HepG2 (cell line): ENCODE results near the gene SCG2. TPM values are rescaled to one million over a fixed set of nuclear protein-coding genes. Genes with fewer than 3 reads are reported as not detected.

Experiments used
- ATAC-seq: fragments of 200-7000 bp; cut with Tn5 transposase; 3 replicates; pipeline ENCODE4 v1.9.1; 2020; ENCODE audit warnings: mild to moderate bottlenecking, moderate library complexity
- BruUV-seq: library from RNA; stranded (reverse); fragments of 400-500 nt; replicated peaks from 2 replicates; lab custom pipeline; 2021; lab: Mats Ljungman, UMichigan
- CTCF ChIA-PET: fragments of 300-600 bp; formaldehyde crosslinking; extraction: SDS; loops from one replicate; lab custom pipeline; 2021; ENCODE audit warnings: low total read pairs, inconsistent platforms, low intra/inter-chr PET ratio; lab: Yijun Ruan, JAX
- POLR2A ChIA-PET: fragments of 350-600 bp; sonication (Branson Sonifier 250); formaldehyde crosslinking; loops from one replicate; lab custom pipeline; 2020; ENCODE audit warnings: antibody characterized with exemption, inconsistent platforms; lab: Yijun Ruan, JAX
- DNase-seq: peaks from one replicate; pipeline ENCODE4 v3.0.0-alpha.2; 2015; ENCODE audit warnings: low spot score
- FAIRE-seq: peaks from 3 replicates; lab custom pipeline; 2011; peaks lifted over from hg19 to GRCh38; lab: Jason Lieb, UNC
- H2AFZ ChIP-seq: one replicate; pipeline ENCODE4 v1.6.1; 2011; ENCODE audit warnings: low read length, inconsistent platforms
- H3K27ac ChIP-seq: fragments of 300-600 bp; 3 replicates; pipeline ENCODE4 v1.8.0; 2011; ENCODE audit warnings: mixed run types, mild to moderate bottlenecking, mixed read lengths, low read length, inconsistent platforms; ENCODE audit not compliant: insufficient read depth; ENCODE audit errors: extremely low read length
- H3K27me3 ChIP-seq, 2 experiments: fragments of 200-600 bp in 1 of 2; 2 replicates in 1 of 2; 3 replicates in 1 of 2; pipeline versions ENCODE4 v1.6.0 to v1.8.0; 2011; ENCODE audit warnings: low read length in 2 of 2, mild to moderate bottlenecking in 2 of 2, moderate library complexity in 2 of 2, inconsistent platforms in 1 of 2; ENCODE audit not compliant: insufficient read depth in 2 of 2, control insufficient read depth in 1 of 2
- H3K36me3 ChIP-seq, 2 experiments: fragments of 200-600 bp in 1 of 2; replicated peaks in 1 of 2; 2 replicates in 1 of 2; 3 replicates in 1 of 2; pipeline versions ENCODE4 v1.5.1 to v1.8.0; 2011; ENCODE audit warnings: low read length in 2 of 2, inconsistent platforms in 1 of 2; ENCODE audit not compliant: insufficient read depth in 2 of 2, control insufficient read depth in 1 of 2
- H3K4me1 ChIP-seq: 2 replicates; pipeline ENCODE4 v1.5.1; 2012; ENCODE audit warnings: low read length, inconsistent platforms; ENCODE audit not compliant: insufficient read depth
- H3K4me2 ChIP-seq: 2 replicates; pipeline ENCODE4 v1.6.0; 2011; ENCODE audit warnings: low read depth, low read length, inconsistent platforms
- H3K4me3 ChIP-seq, 3 experiments: fragments of 200-600 bp in 1 of 3; sonication (generic), shearing (Covaris generic) in 1 of 3; replicated peaks in 1 of 3; 2 replicates each; pipeline ENCODE4 v1.5.1; 2011 to 2016; ENCODE audit warnings: low read length in 3 of 3, inconsistent platforms in 2 of 3, low read depth in 2 of 3, mild to moderate bottlenecking in 2 of 3, control low read depth in 1 of 3, mixed read lengths in 1 of 3; ENCODE audit not compliant: insufficient read depth in 1 of 3
- H3K79me2 ChIP-seq: one replicate; pipeline ENCODE4 v1.6.1; 2011; ENCODE audit warnings: low read length, inconsistent platforms; ENCODE audit not compliant: insufficient read depth
- H3K9ac ChIP-seq: 2 replicates; pipeline ENCODE4 v1.6.0; 2011; ENCODE audit warnings: mild to moderate bottlenecking, low read depth, low read length, inconsistent platforms; ENCODE audit not compliant: insufficient read depth
- H3K9me3 ChIP-seq: 2 replicates; pipeline ENCODE4 v1.5.1; 2012; ENCODE audit warnings: mild to moderate bottlenecking, low read length
- H4K20me1 ChIP-seq: 2 replicates; pipeline ENCODE4 v1.6.0; 2011; ENCODE audit warnings: inconsistent platforms, mild to moderate bottlenecking, low read length, moderate library complexity; ENCODE audit not compliant: insufficient read depth
- CHD4 ChIP-seq: fragments of 200-600 bp; sonication (generic); IDR thresholded peaks from 2 replicates; pipeline ENCODE4 v1.7.0; 2017; ENCODE audit warnings: mild to moderate bottlenecking, low read length, borderline replicate concordance
- JUND ChIP-seq: sonication (generic); formaldehyde crosslinking; IDR thresholded peaks from 2 replicates; pipeline ENCODE4 v1.8.0; 2022; ENCODE audit warnings: mild to moderate bottlenecking, missing genetic modification reagents
- MAZ ChIP-seq, 2 experiments: sonication (generic) in 1 of 2; formaldehyde crosslinking in 1 of 2; IDR thresholded peaks; 2 replicates each; pipeline versions ENCODE4 v1.5.0 to v1.6.1; 2012 to 2020; ENCODE audit warnings: low read depth in 2 of 2, mild to moderate bottlenecking in 2 of 2, borderline replicate concordance in 1 of 2, improper control_type of control experiment in 1 of 2, low read length in 1 of 2, missing genetic modification reagents in 1 of 2, moderate library complexity in 1 of 2
- MIER3 ChIP-seq: IDR thresholded peaks from 2 replicates; pipeline ENCODE4 v1.6.1; 2016; ENCODE audit warnings: missing compliant biosample characterization, borderline replicate concordance
- MTA1 ChIP-seq: sonication (generic); formaldehyde crosslinking; IDR thresholded peaks from 2 replicates; pipeline ENCODE4 v1.4.0; 2020; ENCODE audit warnings: missing genetic modification reagents, mild to moderate bottlenecking, borderline replicate concordance
- ONECUT2 ChIP-seq: sonication (generic); formaldehyde crosslinking; IDR thresholded peaks from 2 replicates; pipeline ENCODE4 v1.4.0; 2020; ENCODE audit warnings: missing genetic modification reagents
- PAWR ChIP-seq: sonication (generic); formaldehyde crosslinking; IDR thresholded peaks from 2 replicates; pipeline ENCODE4 v1.4.0; 2020; ENCODE audit warnings: missing genetic modification reagents, mild to moderate bottlenecking, borderline replicate concordance
- PHF5A ChIP-seq: IDR thresholded peaks from one replicate; pipeline ENCODE4 v1.6.1; 2018; ENCODE audit warnings: low read depth, missing genetic modification reagents; ENCODE audit not compliant: unreplicated experiment
- PHF8 ChIP-seq: sonication (generic); formaldehyde crosslinking; IDR thresholded peaks from 2 replicates; pipeline ENCODE4 v1.5.0; 2020; ENCODE audit warnings: missing genetic modification reagents
- RAD51 ChIP-seq: fragments of 450-650 bp; IDR thresholded peaks from 2 replicates; pipeline ENCODE4 v1.6.1; 2016; ENCODE audit warnings: borderline replicate concordance
- SIN3A ChIP-seq: IDR thresholded peaks from 2 replicates; pipeline ENCODE4 v1.6.1; 2011; ENCODE audit warnings: low read depth, mild to moderate bottlenecking, control low read depth, low read length, borderline replicate concordance
- SOX13 ChIP-seq, 3 experiments: fragments of 450-650 bp in 1 of 3; sonication (generic) in 1 of 3; formaldehyde crosslinking in 1 of 3; IDR thresholded peaks in 2 of 3; conservative IDR thresholded peaks in 1 of 3; 2 replicates each; pipeline versions ENCODE4 v1.5.0 to v1.6.1; 2016 to 2020; ENCODE audit warnings: antibody characterized with exemption in 1 of 3, mild to moderate bottlenecking in 1 of 3, missing compliant biosample characterization in 1 of 3, missing genetic modification reagents in 1 of 3, moderate library complexity in 1 of 3
- TBL1XR1 ChIP-seq: fragments of 150-350 bp; IDR thresholded peaks from 2 replicates; pipeline ENCODE4 v1.6.1; 2014; ENCODE audit warnings: borderline replicate concordance, low read length; ENCODE audit not compliant: partially characterized antibody
- USF2 ChIP-seq, 2 experiments: sonication (generic) in 1 of 2; formaldehyde crosslinking in 1 of 2; IDR thresholded peaks; 2 replicates each; pipeline versions ENCODE4 v1.5.1 to v1.6.1; 2011 to 2020; ENCODE audit warnings: borderline replicate concordance in 1 of 2, low read depth in 1 of 2, low read length in 1 of 2, mild to moderate bottlenecking in 1 of 2, missing genetic modification reagents in 1 of 2, moderate library complexity in 1 of 2
- ZMYM3 ChIP-seq: sonication (generic); formaldehyde crosslinking; IDR thresholded peaks from 2 replicates; pipeline ENCODE4 v1.5.1; 2020; ENCODE audit warnings: mild to moderate bottlenecking, missing genetic modification reagents
- ZNF251 ChIP-seq: sonication (generic); formaldehyde crosslinking; IDR thresholded peaks from 2 replicates; pipeline ENCODE4 v1.9.0; 2021; ENCODE audit warnings: mild to moderate bottlenecking, missing genetic modification reagents
- ZNF263 ChIP-seq: sonication (generic); formaldehyde crosslinking; IDR thresholded peaks from 2 replicates; pipeline ENCODE4 v1.4.0; 2020; ENCODE audit warnings: missing genetic modification reagents
- ZNF543 ChIP-seq: sonication (generic); formaldehyde crosslinking; IDR thresholded peaks from 2 replicates; pipeline ENCODE4 v1.4.0; 2020; ENCODE audit warnings: mild to moderate bottlenecking, missing genetic modification reagents
- ZNF761 ChIP-seq: sonication (generic); formaldehyde crosslinking; conservative IDR thresholded peaks from 2 replicates; pipeline ENCODE4 v1.4.0; 2020; ENCODE audit warnings: mild to moderate bottlenecking, missing genetic modification reagents
- ZNF816 ChIP-seq: sonication (generic); formaldehyde crosslinking; IDR thresholded peaks from 2 replicates; pipeline ENCODE4 v1.8.0; 2022; ENCODE audit warnings: missing genetic modification reagents, mild to moderate bottlenecking, borderline replicate concordance
- in situ Hi-C: cut with HindIII; loops from 2 replicates; pipeline ENCODE4 v1.10.0; 2017; ENCODE audit warnings: low pct_unique_long_range_greater_than_20kb; ENCODE audit not compliant: extremely low pct_ligation_motif_present
- intact Hi-C: fragments of 100-400 bp; cut with micrococcal nuclease; formaldehyde crosslinking; loops from one replicate; pipeline ENCODE4 v1.10.0; 2022; ENCODE audit not compliant: unreplicated experiment
- polyA plus RNA-seq, 8 experiments: library from polyadenylated mRNA; depleted of rRNA in 3 of 8; stranded (reverse) in 7 of 8; unstranded in 1 of 8; fragments of >200 nt; fragmentation: Illumina TruSeq in 4 of 8; extraction: Trizol in 4 of 8; gene quantifications; 2 replicates each; pipeline versions ENCODE4 v1.2.1 to v1.2.3, GENCODE V29; 2011 to 2016; ENCODE audit warnings: low read depth in 4 of 8, missing spikeins in 1 of 8, mixed read lengths in 1 of 8; ENCODE audit not compliant: insufficient read depth in 1 of 8
- total RNA-seq, 5 experiments: library from RNA; depleted of rRNA; stranded (reverse); fragments of >200 nt; fragmentation: Illumina TruSeq; extraction: Trizol; gene quantifications; 2 replicates each; pipeline ENCODE4 v1.2.3, GENCODE V29; 2016; ENCODE audit warnings: low read depth in 1 of 5

SCG2 gene
- total and polyA plus RNA-seq, 2 of the 13 experiments (the other 11 are each of a cell fraction or from before 2014, with no cell fraction given) = not detected

GRCh38 chr2:223597076-223597475 lies 5.1 kb downstream of the SCG2 start:
- POLR2A ChIA-PET = no interaction called here
- CTCF ChIA-PET = no interaction called here
- Histone ChIP-seq H3K4me1 (no peaks in the 10 kb centered on the region), H3K9me3 (no peaks in the 10 kb centered on the region), H3K4me3 (no peak overlapping the region), H3K79me2 (no peaks in the 10 kb centered on the region), H3K27ac (no peak overlapping the region), H3K4me2 (no peak overlapping the region), H2AFZ (no peak overlapping the region), H3K9ac (no peak overlapping the region), H4K20me1 (no peaks in the 10 kb centered on the region), H3K36me3 (no peaks in the 10 kb centered on the region), H3K27me3 (no peaks in the 10 kb centered on the region)
- ATAC-seq (no peak), FAIRE-seq (no peak), DNase-seq (no peak)
- in situ Hi-C loops = no loop called here
- no TSS peak for BruUV-seq
- TF ChIP-seq MIER3 (CRISPR knock-in tag) (no peak), ZMYM3 (no peak), PAWR (CRISPR knock-in tag) (no peak), MAZ (IDR thresholded peaks at IDR 0.05; ENCODE audit: borderline replicate concordance, low read depth, low read length) (no peak), MAZ (CRISPR knock-in tag; IDR thresholded peaks at IDR 0.05; ENCODE audit: low read depth) (no peak), USF2 (IDR thresholded peaks at IDR 0.05; ENCODE audit: low read depth, low read length) (no peak), USF2 (CRISPR knock-in tag; IDR thresholded peaks at IDR 0.05; ENCODE audit: borderline replicate concordance) (no peak), MTA1 (no peak), PHF8 (no peak), PHF5A (CRISPR knock-in tag) (no peak), SIN3A (no peak), ZNF816 (no peak), SOX13 (IDR thresholded peaks at IDR 0.05) (no peak), SOX13 (CRISPR knock-in tag; conservative IDR thresholded peaks at IDR 0.05 in 1 of 2, IDR thresholded peaks at IDR 0.05 in 1 of 2) (no peak), ZNF761 (no peak), TBL1XR1 (no peak), CHD4 (no peak), RAD51 (no peak), JUND (CRISPR knock-in tag) (no peak), ZNF251 (no peak), ZNF263 (no peak), ONECUT2 (CRISPR knock-in tag) (no peak), ZNF543 (no peak)
- TF ChIP-seq, all 625 proteins: peak for 0
- intact Hi-C loops = no loop called here
